Measurements from ENCODE around the gene CISD3.

CISD3 gene

DNA sequence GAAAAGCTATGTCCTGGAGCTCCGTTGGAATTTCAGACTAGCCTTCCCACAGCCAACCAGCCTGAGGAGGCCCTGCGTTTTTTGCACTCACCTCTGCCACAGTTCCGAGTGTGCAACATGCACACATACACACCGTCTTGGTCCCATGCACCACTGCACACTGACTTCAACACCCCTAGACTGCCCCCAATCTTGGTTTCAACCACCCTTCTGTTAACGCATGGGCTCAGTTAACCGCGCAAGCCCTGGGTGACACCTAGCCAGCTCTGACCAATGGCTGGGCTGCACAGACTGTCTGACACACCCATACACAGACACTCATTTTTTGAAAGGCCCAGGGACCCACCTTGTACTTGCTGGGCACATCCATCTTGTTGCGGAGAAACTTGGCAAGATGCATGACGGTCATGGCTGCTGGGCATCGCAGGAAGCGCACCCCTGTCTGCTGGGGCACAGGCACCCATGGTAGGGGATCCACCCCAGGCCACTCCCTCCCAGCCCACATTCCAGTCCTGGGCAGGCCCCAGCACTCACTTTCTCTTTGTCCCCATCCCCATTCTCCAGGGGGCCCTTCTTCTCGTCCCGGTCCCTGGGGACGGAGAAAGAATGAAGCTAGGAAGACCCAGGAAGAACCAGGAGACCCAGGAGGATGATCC is 8.0 kb downstream of the CISD3 start:
- Histone ChIP-seq H3K9ac (ENCODE audit: low read length) (no peak overlapping the region), H3K4ac (ENCODE audit: low read depth in 1 of 2, low read length in 2 of 2) (no peak overlapping the region), H3K4me3 (ENCODE audit: insufficient read depth in 1 of 2, low read depth in 1 of 2, low read length in 2 of 2) (no peak overlapping the region)

DNA sequence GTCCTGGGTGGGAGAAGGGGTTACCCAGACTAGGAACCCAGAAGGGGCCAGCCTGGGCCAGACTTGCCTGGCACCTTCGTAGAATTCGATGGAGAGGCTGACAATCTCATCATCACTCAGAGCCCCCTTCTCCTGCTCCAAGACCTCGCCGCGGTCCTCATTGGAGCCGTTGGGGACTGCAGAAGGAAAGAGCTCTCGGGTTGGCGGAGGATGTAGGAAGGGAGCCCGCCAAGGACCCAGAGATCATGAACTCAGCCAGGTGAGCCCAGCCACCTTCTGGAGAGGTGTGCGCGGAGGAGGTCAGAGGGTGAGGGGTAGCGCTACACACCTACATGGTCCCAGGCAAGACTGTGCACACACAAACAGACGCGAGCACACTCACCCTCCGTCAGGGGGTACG is 8.5 kb downstream of the CISD3 start:
- Histone ChIP-seq H2BK5ac (ENCODE audit: low read depth, low read length, poor library complexity, severe bottlenecking) (no peak overlapping the region), H3K4me3 (ENCODE audit: insufficient read depth in 1 of 2, low read depth in 1 of 2, low read length in 2 of 2) (no peak overlapping the region), H3K4ac (ENCODE audit: low read depth in 1 of 2, low read length in 2 of 2) (no peak overlapping the region), H3K23ac (ENCODE audit: low read length in 2 of 2) (no peak overlapping the region), H2AFZ (ENCODE audit: low read depth, low read length) (no peak overlapping the region), H4K8ac (ENCODE audit: low read length) (no peak overlapping the region), H2BK120ac (ENCODE audit: low read depth, low read length) (no peak overlapping the region), H2BK15ac (ENCODE audit: low read depth, poor library complexity, severe bottlenecking) (no peak overlapping the region), H3K14ac (ENCODE audit: low read length in 2 of 2) (no peak overlapping the region), H4K91ac (ENCODE audit: low read length) (no peak overlapping the region), H3K9ac (ENCODE audit: low read length) (no peak overlapping the region), H2AK5ac (ENCODE audit: low read length, severe bottlenecking) (no peak overlapping the region), H3K4me2 (ENCODE audit: low read length, poor library complexity, severe bottlenecking) (no peak overlapping the region), H2BK12ac (ENCODE audit: low read length in 2 of 2) (no peak overlapping the region), H3K27ac (ENCODE audit: low read length, poor library complexity, severe bottlenecking) (no peak overlapping the region), H3K36me3 (ENCODE audit: control insufficient read depth in 1 of 2, insufficient read depth in 2 of 2, low read depth in 1 of 2, low read length in 2 of 2) (peaks cover 55 to 75% of the 10 kb centered on the region in 2 experiments), H3K18ac (ENCODE audit: low read depth in 1 of 2, low read length in 2 of 2) (no peak overlapping the region), H3K79me1 (replicated peaks; ENCODE audit: low read length, poor library complexity, severe bottlenecking) (peaks cover 41% of the 10 kb centered on the region), H3K27me3 (ENCODE audit: control insufficient read depth in 1 of 2, insufficient read depth in 1 of 2, low read length in 2 of 2) (no peaks in the 10 kb centered on the region), H3K9me3 (ENCODE audit: control insufficient read depth, low read length) (no peaks in the 10 kb centered on the region), H3K4me1 (ENCODE audit: control insufficient read depth, insufficient read depth, low read depth, low read length) (peaks cover 25% of the 10 kb centered on the region)
- no peak for DNase-seq
- whole genome bisulfite sequencing, result 98% methylated on average over 16 of the region's 16 CpGs

More for the DNA sequence above, 8.0 kb downstream of the CISD3 start:
- Histone ChIP-seq H3K23ac (ENCODE audit: low read length in 2 of 2) (no peak overlapping the region), H4K91ac (ENCODE audit: low read length) (no peak overlapping the region), H3K4me2 (ENCODE audit: low read length, poor library complexity, severe bottlenecking) (no peak overlapping the region), H2AK5ac (ENCODE audit: low read length, severe bottlenecking) (no peak overlapping the region), H2AFZ (ENCODE audit: low read depth, low read length) (no peak overlapping the region), H2BK15ac (ENCODE audit: low read depth, poor library complexity, severe bottlenecking) (no peak overlapping the region), H3K9me3 (ENCODE audit: control insufficient read depth, low read length) (no peaks in the 10 kb centered on the region), H2BK120ac (ENCODE audit: low read depth, low read length) (no peak overlapping the region), H3K18ac (ENCODE audit: low read depth in 1 of 2, low read length in 2 of 2) (no peak overlapping the region), H3K4me1 (ENCODE audit: control insufficient read depth, insufficient read depth, low read depth, low read length) (peaks cover 22% of the 10 kb centered on the region), H3K27ac (ENCODE audit: low read length, poor library complexity, severe bottlenecking) (no peak overlapping the region), H2BK12ac (ENCODE audit: low read length in 2 of 2) (no peak overlapping the region), H3K27me3 (ENCODE audit: control insufficient read depth in 1 of 2, insufficient read depth in 1 of 2, low read length in 2 of 2) (no peaks in the 10 kb centered on the region), H3K14ac (ENCODE audit: low read length in 2 of 2) (no peak overlapping the region), H4K8ac (ENCODE audit: low read length) (no peak overlapping the region), H3K36me3 (ENCODE audit: control insufficient read depth in 1 of 2, insufficient read depth in 2 of 2, low read depth in 1 of 2, low read length in 2 of 2) (peaks cover 61 to 78% of the 10 kb centered on the region in 2 experiments), H3K79me1 (replicated peaks; ENCODE audit: low read length, poor library complexity, severe bottlenecking) (peaks cover 42% of the 10 kb centered on the region), H2BK5ac (ENCODE audit: low read depth, low read length, poor library complexity, severe bottlenecking) (no peak overlapping the region)
- DNase-seq, result no peak
- 97% methylated on average over 12 of the region's 14 CpGs for WGBS

DNA sequence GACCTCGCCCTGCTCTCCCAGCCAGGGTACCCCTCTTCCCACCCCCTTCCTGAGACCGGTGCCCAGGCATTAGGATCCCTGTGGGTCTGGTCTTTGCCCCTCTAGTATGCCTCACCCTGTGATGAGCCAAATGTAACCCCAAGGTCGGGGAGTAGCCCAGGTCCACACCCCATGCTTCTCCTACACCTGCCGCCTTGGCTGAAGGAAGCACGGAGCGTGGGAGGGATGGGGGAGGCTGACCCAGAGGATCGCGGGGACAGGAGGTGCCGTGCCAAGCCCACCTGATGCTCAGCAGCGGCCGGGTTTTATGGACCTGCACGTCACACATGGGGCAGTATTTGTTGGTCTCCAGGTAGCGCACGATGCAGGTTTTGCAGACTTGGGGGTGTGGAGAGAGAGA is 9.2 kb downstream of the CISD3 start:
- no peak for DNase-seq
- Histone ChIP-seq H3K18ac (ENCODE audit: low read depth in 1 of 2, low read length in 2 of 2) (no peak overlapping the region), H2AFZ (ENCODE audit: low read depth, low read length) (no peak overlapping the region), H3K79me1 (replicated peaks; ENCODE audit: low read length, poor library complexity, severe bottlenecking) (peaks cover 36% of the 10 kb centered on the region), H2AK5ac (ENCODE audit: low read length, severe bottlenecking) (no peak overlapping the region), H3K9me3 (ENCODE audit: control insufficient read depth, low read length) (no peaks in the 10 kb centered on the region), H3K4ac (ENCODE audit: low read depth in 1 of 2, low read length in 2 of 2) (no peak overlapping the region), H2BK5ac (ENCODE audit: low read depth, low read length, poor library complexity, severe bottlenecking) (no peak overlapping the region), H2BK120ac (ENCODE audit: low read depth, low read length) (no peak overlapping the region), H3K9ac (ENCODE audit: low read length) (no peak overlapping the region), H3K14ac (ENCODE audit: low read length in 2 of 2) (no peak overlapping the region), H2BK12ac (ENCODE audit: low read length in 2 of 2) (no peak overlapping the region), H3K27me3 (ENCODE audit: control insufficient read depth in 1 of 2, insufficient read depth in 1 of 2, low read length in 2 of 2) (no peaks in the 10 kb centered on the region), H3K4me3 (ENCODE audit: insufficient read depth in 1 of 2, low read depth in 1 of 2, low read length in 2 of 2) (no peak overlapping the region), H4K8ac (ENCODE audit: low read length) (no peak overlapping the region), H3K23ac (ENCODE audit: low read length in 2 of 2) (no peak overlapping the region), H2BK15ac (ENCODE audit: low read depth, poor library complexity, severe bottlenecking) (no peak overlapping the region), H3K4me1 (ENCODE audit: control insufficient read depth, insufficient read depth, low read depth, low read length) (peaks cover 24% of the 10 kb centered on the region), H3K36me3 (ENCODE audit: control insufficient read depth in 1 of 2, insufficient read depth in 2 of 2, low read depth in 1 of 2, low read length in 2 of 2) (peaks cover 49 to 72% of the 10 kb centered on the region in 2 experiments), H3K4me2 (ENCODE audit: low read length, poor library complexity, severe bottlenecking) (no peak overlapping the region), H3K27ac (ENCODE audit: low read length, poor library complexity, severe bottlenecking) (no peak overlapping the region), H4K91ac (ENCODE audit: low read length) (no peak overlapping the region)
- WGBS, result 98% methylated on average over 11 of the region's 14 CpGs

DNA sequence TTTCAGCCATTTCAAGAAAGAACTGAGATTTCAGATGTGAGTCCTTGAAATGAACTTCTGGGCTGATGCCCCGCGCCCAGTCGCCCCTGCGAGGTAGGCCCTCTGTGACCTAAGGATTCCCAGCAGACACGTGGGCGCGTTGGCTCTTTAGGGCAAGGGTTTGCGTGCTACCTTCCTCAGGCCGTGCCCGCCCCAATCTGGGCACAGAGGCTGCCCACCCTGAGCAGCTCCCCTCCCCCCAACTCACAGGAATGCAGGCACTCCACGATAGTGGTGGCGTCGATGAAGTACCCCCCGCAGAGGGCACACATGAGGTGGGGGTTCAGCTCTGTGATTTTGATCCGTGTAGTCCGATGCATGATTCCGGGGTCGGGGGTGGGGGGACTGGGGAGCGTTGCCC is 9.9 kb downstream of the CISD3 start:
- H2BK12ac ChIP-seq (ENCODE audit: low read length in 2 of 2), result no peak overlapping the region
- H3K4me2 ChIP-seq (ENCODE audit: low read length, poor library complexity, severe bottlenecking), result no peak overlapping the region
- H3K4ac ChIP-seq (ENCODE audit: low read depth in 1 of 2, low read length in 2 of 2), result no peak overlapping the region
- H3K9me3 ChIP-seq (ENCODE audit: control insufficient read depth, low read length), result no peaks in the 10 kb centered on the region
- no peaks in the 10 kb centered on the region for H3K27me3 ChIP-seq (ENCODE audit: control insufficient read depth in 1 of 2, insufficient read depth in 1 of 2, low read length in 2 of 2)
- no peak overlapping the region for H3K4me3 ChIP-seq (ENCODE audit: insufficient read depth in 1 of 2, low read depth in 1 of 2, low read length in 2 of 2)
- H2AK5ac ChIP-seq (ENCODE audit: low read length, severe bottlenecking), result no peak overlapping the region
- peaks cover 34% of the 10 kb centered on the region for H3K79me1 ChIP-seq (replicated peaks; ENCODE audit: low read length, poor library complexity, severe bottlenecking)
- no peak overlapping the region for H4K91ac ChIP-seq (ENCODE audit: low read length)
- no peak overlapping the region for H2AFZ ChIP-seq (ENCODE audit: low read depth, low read length)
- no peak overlapping the region for H2BK120ac ChIP-seq (ENCODE audit: low read depth, low read length)
- H3K18ac ChIP-seq (ENCODE audit: low read depth in 1 of 2, low read length in 2 of 2), result no peak overlapping the region
- no peak overlapping the region for H2BK5ac ChIP-seq (ENCODE audit: low read depth, low read length, poor library complexity, severe bottlenecking)
- peaks cover 24% of the 10 kb centered on the region for H3K4me1 ChIP-seq (ENCODE audit: control insufficient read depth, insufficient read depth, low read depth, low read length)
- H2BK15ac ChIP-seq (ENCODE audit: low read depth, poor library complexity, severe bottlenecking), result no peak overlapping the region
- H3K9ac ChIP-seq (ENCODE audit: low read length), result no peak overlapping the region
- H3K14ac ChIP-seq (ENCODE audit: low read length in 2 of 2), result no peak overlapping the region
- no peak overlapping the region for H4K8ac ChIP-seq (ENCODE audit: low read length)
- 98% methylated on average over 19 of the region's 19 CpGs for WGBS
- DNase-seq, result no peak
- H3K27ac ChIP-seq (ENCODE audit: low read length, poor library complexity, severe bottlenecking), result no peak overlapping the region
- peaks cover 44 to 71% of the 10 kb centered on the region in 2 experiments for H3K36me3 ChIP-seq (ENCODE audit: control insufficient read depth in 1 of 2, insufficient read depth in 2 of 2, low read depth in 1 of 2, low read length in 2 of 2)
- H3K23ac ChIP-seq (ENCODE audit: low read length in 2 of 2), result no peak overlapping the region
